ENCODE measurements around the gene CEP89. TPM values are rescaled to one million over a fixed set of nuclear protein-coding genes. Genes with fewer than 3 reads are reported as not detected.
"Not testable (repeated sequence)": the region's sequence is repeated elsewhere in the genome, so short reads cannot be mapped to it uniquely, and the experiment has no call there.

The CEP89 gene
- total RNA-seq, 8 experiments from 2014 or later, result 7.2 to 29.6 (median 18.2) TPM

GRCh38 chr19:32832094-32832493, 139.7 kb downstream of the CEP89 start:
- ATAC-seq (replicated peaks in 6 of 8); H3K27ac ChIP-seq; in situ Hi-C loops (cut with MboI; ENCODE audit: low pct_unique_long_range_greater_than_20kb in 2 of 9, low sequenced_read_pairs in 9 of 9, unreplicated experiment in 9 of 9); H3K4me1 ChIP-seq (replicated peaks in 1 of 2); H3K4me3 ChIP-seq: not testable (repeated sequence)
- 29 to 100% (median 80%) methylated on average over 2 to 8 of the region's 12 CpGs; no CpG with 5 or more reads in 5 of the 10 experiments for WGBS, 10 experiments

GRCh38 chr19:32831611-32832010, 140.1 kb downstream of the CEP89 start:
- Histone ChIP-seq H3K4me3 (no peak overlapping the region), H3K4me1 (replicated peaks in 1 of 2) (no peaks in the 10 kb centered on the region), H3K27ac (no peak overlapping the region)
- in situ Hi-C loops (cut with MboI; ENCODE audit: low pct_unique_long_range_greater_than_20kb in 2 of 9, low sequenced_read_pairs in 9 of 9, unreplicated experiment in 9 of 9), result no loop called here
- no peak for ATAC-seq (replicated peaks in 6 of 8)
- 60 to 100% (median 95%) methylated on average over 1 to 3 of the region's 5 CpGs; no CpG with 5 or more reads in 2 of the 10 experiments for WGBS, 10 experiments

GRCh38 chr19:32830231-32831014, 141.3 kb downstream of the CEP89 start:
- peak in 1 of 8 experiments; percentile 38 for ATAC-seq (replicated peaks in 6 of 8)
- in situ Hi-C loops (cut with MboI; ENCODE audit: low pct_unique_long_range_greater_than_20kb in 2 of 9, low sequenced_read_pairs in 9 of 9, unreplicated experiment in 9 of 9), result no loop called here
- peaks cover under 1 to 2% of the 10 kb centered on the region in 2 donors for H3K4me1 ChIP-seq (replicated peaks in 1 of 2)
- H3K4me3 ChIP-seq, result no peak overlapping the region
- WGBS, 10 experiments, result 50 to 100% (median 82%) methylated on average over 1 to 7 of the region's 8 CpGs
- H3K27ac ChIP-seq, result no peak overlapping the region

GRCh38 chr19:32829345-32829896, 142.3 kb downstream of the CEP89 start:
- Histone ChIP-seq H3K4me3 (no peak overlapping the region), H3K27ac (no peak overlapping the region), H3K4me1 (replicated peaks in 1 of 2) (peaks cover 11 to 12% of the 10 kb centered on the region in 2 donors)
- ATAC-seq (replicated peaks in 6 of 8), result no peak
- 54 to 96% (median 90%) methylated on average over 2 to 8 of the region's 10 CpGs; no CpG with 5 or more reads in 2 of the 10 experiments for WGBS, 10 experiments
- in situ Hi-C loops (cut with MboI; ENCODE audit: low pct_unique_long_range_greater_than_20kb in 2 of 9, low sequenced_read_pairs in 9 of 9, unreplicated experiment in 9 of 9), result no loop called here

GRCh38 chr19:32828643-32829344, 143.0 kb downstream of the CEP89 start:
- Histone ChIP-seq H3K27ac (no peak overlapping the region), H3K4me1 (replicated peaks in 1 of 2) (peaks cover 14 to 19% of the 10 kb centered on the region in 2 donors), H3K4me3 (no peak overlapping the region)
- WGBS, 10 experiments, result 54 to 100% (median 90%) methylated on average over 1 to 11 of the region's 15 CpGs; no CpG with 5 or more reads in 1 of the 10 experiments
- ATAC-seq (replicated peaks in 6 of 8), result no peak
- in situ Hi-C loops (cut with MboI; ENCODE audit: low pct_unique_long_range_greater_than_20kb in 2 of 9, low sequenced_read_pairs in 9 of 9, unreplicated experiment in 9 of 9), result no loop called here

- Histone ChIP-seq H3K27ac (no peak overlapping the region), H3K4me1 (replicated peaks in 1 of 2) (peaks cover 14 to 19% of the 10 kb centered on the region in 2 donors), H3K4me3 (no peak overlapping the region)
- in situ Hi-C loops (cut with MboI; ENCODE audit: low pct_unique_long_range_greater_than_20kb in 2 of 9, low sequenced_read_pairs in 9 of 9, unreplicated experiment in 9 of 9), result no loop called here
- 42 to 100% (median 70%) methylated on average over 1 to 2 of the region's 4 CpGs; no CpG with 5 or more reads in 7 of the 10 experiments for WGBS, 10 experiments
- no peak for ATAC-seq (replicated peaks in 6 of 8)
These were observed 143.6 kb downstream of the CEP89 start for GRCh38 chr19:32828139-32828538.

Other genes starting within 250 kb of the CEP89 start
- gene SLC7A9, start 102.2 kb downstream of the CEP89 start, total RNA-seq, result under 1 TPM in 7 of 8 experiments, not detected in 1; 0.21 to 0.78 (median 0.46) TPM
- gene FAAP24, start 284 bp upstream of the CEP89 start, total RNA-seq, result 1 to 10 TPM; 1.0 to 4.5 (median 2.1) TPM
- gene RHPN2, start 92.9 kb upstream of the CEP89 start, total RNA-seq, result 10 to 100 TPM in 3 of 8 experiments, 1 to 10 TPM in 5; 5.7 to 65.7 (median 9.5) TPM
- 10 to 100 TPM in 3 of 8 experiments, 1 to 10 TPM in 5; 5.9 to 11.1 (median 9.2) TPM for gene GPATCH1, start 109.2 kb upstream of the CEP89 start, total RNA-seq
- 1 to 10 TPM in 2 of 8 experiments, under 1 TPM in 6; 0.25 to 1.4 (median 0.67) TPM for gene WDR88, start 160.2 kb upstream of the CEP89 start, total RNA-seq
- gene LRP3, start 222.4 kb upstream of the CEP89 start, total RNA-seq, result 10 to 100 TPM in 6 of 8 experiments, 1 to 10 TPM in 2; 9.1 to 29.2 (median 24.0) TPM